HL-60 (cell line): Measurements from ENCODE around the gene RFWD3.

ENCODE experiments used
- POLR2AphosphoS5 ChIP-seq: IDR thresholded peaks from 2 replicates; pipeline ENCODE4 v1.6.1; 2012; ENCODE audit warnings: low read depth
- SPI1 ChIP-seq: IDR thresholded peaks from 2 replicates; pipeline ENCODE4 v1.6.1; 2012; ENCODE audit warnings: low read depth, mild to moderate bottlenecking, borderline replicate concordance
- TF ChIP-seq, protein P1 (sequence below): IDR thresholded peaks from one replicate; pipeline ENCODE4 v1.5.1; 2011; ENCODE audit warnings: low read length, control low read depth, inconsistent platforms; ENCODE audit not compliant: insufficient read depth
- TF ChIP-seq, protein P2 (sequence below): IDR thresholded peaks from 2 replicates; pipeline ENCODE4 v1.6.1; 2012; ENCODE audit warnings: low read depth; ENCODE audit not compliant: insufficient replicate concordance

DNA sequence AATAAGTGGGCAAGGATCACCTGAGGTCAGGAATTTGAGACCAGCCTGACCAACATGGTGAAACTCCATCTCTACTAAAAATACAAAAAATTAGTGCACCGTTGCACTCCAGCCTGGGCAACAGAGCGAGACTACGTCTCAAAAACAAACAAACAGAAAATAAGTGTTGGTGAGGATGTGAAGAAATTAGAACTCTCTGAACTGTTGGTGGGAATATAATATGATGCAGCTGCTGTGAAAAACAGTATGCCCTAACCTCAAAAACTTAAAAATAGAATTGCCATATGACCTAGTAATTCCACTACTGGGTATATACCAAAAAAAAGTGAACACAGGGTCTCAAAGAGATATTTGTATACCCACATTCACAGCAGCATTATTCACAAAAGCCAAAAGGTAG lies 85.8 kb downstream of the RFWD3 start:
- TF ChIP-seq, protein P1, sequence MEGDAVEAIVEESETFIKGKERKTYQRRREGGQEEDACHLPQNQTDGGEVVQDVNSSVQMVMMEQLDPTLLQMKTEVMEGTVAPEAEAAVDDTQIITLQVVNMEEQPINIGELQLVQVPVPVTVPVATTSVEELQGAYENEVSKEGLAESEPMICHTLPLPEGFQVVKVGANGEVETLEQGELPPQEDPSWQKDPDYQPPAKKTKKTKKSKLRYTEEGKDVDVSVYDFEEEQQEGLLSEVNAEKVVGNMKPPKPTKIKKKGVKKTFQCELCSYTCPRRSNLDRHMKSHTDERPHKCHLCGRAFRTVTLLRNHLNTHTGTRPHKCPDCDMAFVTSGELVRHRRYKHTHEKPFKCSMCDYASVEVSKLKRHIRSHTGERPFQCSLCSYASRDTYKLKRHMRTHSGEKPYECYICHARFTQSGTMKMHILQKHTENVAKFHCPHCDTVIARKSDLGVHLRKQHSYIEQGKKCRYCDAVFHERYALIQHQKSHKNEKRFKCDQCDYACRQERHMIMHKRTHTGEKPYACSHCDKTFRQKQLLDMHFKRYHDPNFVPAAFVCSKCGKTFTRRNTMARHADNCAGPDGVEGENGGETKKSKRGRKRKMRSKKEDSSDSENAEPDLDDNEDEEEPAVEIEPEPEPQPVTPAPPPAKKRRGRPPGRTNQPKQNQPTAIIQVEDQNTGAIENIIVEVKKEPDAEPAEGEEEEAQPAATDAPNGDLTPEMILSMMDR: no peak
- no peak for TF ChIP-seq POLR2AphosphoS5
- TF ChIP-seq, protein P2, sequence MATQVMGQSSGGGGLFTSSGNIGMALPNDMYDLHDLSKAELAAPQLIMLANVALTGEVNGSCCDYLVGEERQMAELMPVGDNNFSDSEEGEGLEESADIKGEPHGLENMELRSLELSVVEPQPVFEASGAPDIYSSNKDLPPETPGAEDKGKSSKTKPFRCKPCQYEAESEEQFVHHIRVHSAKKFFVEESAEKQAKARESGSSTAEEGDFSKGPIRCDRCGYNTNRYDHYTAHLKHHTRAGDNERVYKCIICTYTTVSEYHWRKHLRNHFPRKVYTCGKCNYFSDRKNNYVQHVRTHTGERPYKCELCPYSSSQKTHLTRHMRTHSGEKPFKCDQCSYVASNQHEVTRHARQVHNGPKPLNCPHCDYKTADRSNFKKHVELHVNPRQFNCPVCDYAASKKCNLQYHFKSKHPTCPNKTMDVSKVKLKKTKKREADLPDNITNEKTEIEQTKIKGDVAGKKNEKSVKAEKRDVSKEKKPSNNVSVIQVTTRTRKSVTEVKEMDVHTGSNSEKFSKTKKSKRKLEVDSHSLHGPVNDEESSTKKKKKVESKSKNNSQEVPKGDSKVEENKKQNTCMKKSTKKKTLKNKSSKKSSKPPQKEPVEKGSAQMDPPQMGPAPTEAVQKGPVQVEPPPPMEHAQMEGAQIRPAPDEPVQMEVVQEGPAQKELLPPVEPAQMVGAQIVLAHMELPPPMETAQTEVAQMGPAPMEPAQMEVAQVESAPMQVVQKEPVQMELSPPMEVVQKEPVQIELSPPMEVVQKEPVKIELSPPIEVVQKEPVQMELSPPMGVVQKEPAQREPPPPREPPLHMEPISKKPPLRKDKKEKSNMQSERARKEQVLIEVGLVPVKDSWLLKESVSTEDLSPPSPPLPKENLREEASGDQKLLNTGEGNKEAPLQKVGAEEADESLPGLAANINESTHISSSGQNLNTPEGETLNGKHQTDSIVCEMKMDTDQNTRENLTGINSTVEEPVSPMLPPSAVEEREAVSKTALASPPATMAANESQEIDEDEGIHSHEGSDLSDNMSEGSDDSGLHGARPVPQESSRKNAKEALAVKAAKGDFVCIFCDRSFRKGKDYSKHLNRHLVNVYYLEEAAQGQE: no peak
- no peak for TF ChIP-seq SPI1
